HCEC 1CT (cell line): Measurements from ENCODE around the gene MXRA8.
"Not testable (repeated sequence)": the region's sequence is repeated elsewhere in the genome, so short reads cannot be mapped to it uniquely, and the experiment has no call there.

Experiments used
- DNase-seq: peaks from one replicate; pipeline ENCODE4 v3.0.0-alpha.2; 2017

The MXRA8 gene

GRCh38 chr1:1390675-1391074, 32.3 kb upstream of the MXRA8 start:
- DNase-seq: no peak

- DNase-seq: no peak
Measured at GRCh38 chr1:1388078-1388472, 29.7 kb upstream of the MXRA8 start.

- no peak for DNase-seq
Measured at GRCh38 chr1:1387098-1388077, 29.0 kb upstream of the MXRA8 start.

GRCh38 chr1:1385931-1386330, 27.6 kb upstream of the MXRA8 start:
- no peak for DNase-seq

- not testable (repeated sequence) for DNase-seq
Measured at GRCh38 chr1:1385339-1385738, 27.0 kb upstream of the MXRA8 start.

- no peak for DNase-seq
Measured at GRCh38 chr1:1381294-1381693, 22.9 kb upstream of the MXRA8 start.

GRCh38 chr1:1380860-1381259, 22.5 kb upstream of the MXRA8 start:
- DNase-seq: no peak

- DNase-seq: no peak
Measured at GRCh38 chr1:1377540-1378205, 19.3 kb upstream of the MXRA8 start.

GRCh38 chr1:1376551-1377226, 18.3 kb upstream of the MXRA8 start:
- no peak for DNase-seq

GRCh38 chr1:1374929-1375662, 16.7 kb upstream of the MXRA8 start, which contains the start of gene AURKAIP1:
TSS of gene AURKAIP1 (minus strand) at chr1:1375207. CDS start at chr1:1374756, 451 bp downstream.
- peak; percentile 100 for DNase-seq

GRCh38 chr1:1374589-1374928, 16.2 kb upstream of the MXRA8 start:
- no peak for DNase-seq

GRCh38 chr1:1373815-1374588, 15.6 kb upstream of the MXRA8 start:
- DNase-seq: no peak

GRCh38 chr1:1373051-1373814, 14.9 kb upstream of the MXRA8 start:
- no peak for DNase-seq

- DNase-seq: peak; percentile 42
Measured at GRCh38 chr1:1371746-1372711, 13.7 kb upstream of the MXRA8 start.

GRCh38 chr1:1371364-1371745, 13.0 kb upstream of the MXRA8 start:
- no peak for DNase-seq

- no peak for DNase-seq
Measured at GRCh38 chr1:1370771-1371300, 12.5 kb upstream of the MXRA8 start.

- DNase-seq: not testable (repeated sequence)
Measured at GRCh38 chr1:1370094-1370493, 11.7 kb upstream of the MXRA8 start.

GRCh38 chr1:1367315-1367714, 9.0 kb upstream of the MXRA8 start:
- no peak for DNase-seq

- no peak for DNase-seq
Measured at GRCh38 chr1:1366699-1367066, 8.3 kb upstream of the MXRA8 start.
